PC-3 (cell line): Measurements from ENCODE around the gene SELPLG. TPM values are rescaled to one million over a fixed set of nuclear protein-coding genes. Genes with fewer than 3 reads are reported as not detected.

Experiments used
- ATAC-seq: fragments of 200-7000 bp; cut with Tn5 transposase; 2 replicates; pipeline ENCODE4 v1.9.1; 2020; ENCODE audit warnings: mild to moderate bottlenecking, moderate library complexity
- BruUV-seq: library from RNA; stranded (reverse); fragments of 400-500 nt; replicated peaks from 2 replicates; lab custom pipeline; 2021; lab: Mats Ljungman, UMichigan
- CTCF ChIA-PET: fragments of 300-600 bp; sonication (Branson Sonifier 250); formaldehyde crosslinking; loops from one replicate; lab custom pipeline; 2022; ENCODE audit warnings: antibody characterized with exemption; lab: Charles Lee
- POLR2A ChIA-PET: fragments of 300-600 bp; sonication (Branson Sonifier 250); formaldehyde crosslinking; loops from one replicate; lab custom pipeline; 2022; ENCODE audit warnings: antibody characterized with exemption; ENCODE audit not compliant: unreplicated experiment; lab: Charles Lee
- DNase-seq: peaks from one replicate; pipeline ENCODE4 v3.0.0-alpha.2; 2015
- H2AFZ ChIP-seq: fragments of 300-600 bp; sonication (generic); 2 replicates; pipeline ENCODE4 v1.6.0; 2016; ENCODE audit warnings: antibody characterized with exemption, low read length
- H3F3A ChIP-seq: fragments of 300-600 bp; sonication (generic); one replicate; pipeline ENCODE4 v1.6.0; 2017; ENCODE audit warnings: antibody characterized with exemption, low read length, control low read depth, mild to moderate bottlenecking; ENCODE audit not compliant: unreplicated experiment
- H3K27ac ChIP-seq: fragments of 300-600 bp; sonication (generic); 2 replicates; pipeline ENCODE4 v1.5.1; 2016; ENCODE audit warnings: mild to moderate bottlenecking, low read length
- H3K27me3 ChIP-seq: fragments of 300-600 bp; sonication (generic); 2 replicates; pipeline ENCODE4 v1.6.1; 2016; ENCODE audit warnings: low read length, mixed read lengths
- H3K36me3 ChIP-seq: fragments of 300-600 bp; sonication (generic); 2 replicates; pipeline ENCODE4 v1.6.1; 2016; ENCODE audit warnings: low read depth, mixed run types, low read length, mixed read lengths
- H3K4me1 ChIP-seq: fragments of 300-600 bp; sonication (generic); 2 replicates; pipeline ENCODE4 v1.5.1; 2016; ENCODE audit warnings: low read length; ENCODE audit not compliant: insufficient read depth
- H3K4me2 ChIP-seq: fragments of 300-600 bp; sonication (generic); 2 replicates; pipeline ENCODE4 v1.6.0; 2016; ENCODE audit warnings: low read length
- H3K4me3 ChIP-seq: fragments of 300-600 bp; sonication (generic); 2 replicates; pipeline ENCODE4 v1.5.1; 2016; ENCODE audit warnings: mild to moderate bottlenecking, low read length, mixed read lengths
- H3K79me2 ChIP-seq: fragments of 300-600 bp; sonication (generic); 2 replicates; pipeline ENCODE4 v1.6.1; 2017; ENCODE audit warnings: low read length, mixed read lengths
- H3K9ac ChIP-seq: fragments of 300-600 bp; sonication (generic); 2 replicates; pipeline ENCODE4 v1.6.0; 2016; ENCODE audit warnings: mild to moderate bottlenecking, low read length
- H3K9me2 ChIP-seq: fragments of 300-600 bp; sonication (generic); replicated peaks from 2 replicates; pipeline ENCODE4 v1.6.1; 2016; ENCODE audit warnings: mixed run types, low read length, mixed read lengths
- H3K9me3 ChIP-seq: fragments of 300-600 bp; sonication (generic); 2 replicates; pipeline ENCODE4 v1.6.1; 2016; ENCODE audit warnings: low read length, mixed read lengths
- H4K20me1 ChIP-seq: fragments of 300-600 bp; sonication (generic); 2 replicates; pipeline ENCODE4 v1.6.1; 2016; ENCODE audit warnings: low read length, mixed read lengths
- CTCF ChIP-seq: fragments of 300-600 bp; sonication (generic); conservative IDR thresholded peaks from 2 replicates; pipeline ENCODE4 v1.5.1; 2017; ENCODE audit warnings: antibody characterized with exemption, low read depth, mild to moderate bottlenecking, low read length
- EZH2 ChIP-seq: fragments of 300-600 bp; sonication (generic); IDR thresholded peaks from one replicate; pipeline ENCODE4 v1.6.1; 2017; ENCODE audit warnings: antibody characterized with exemption, mild to moderate bottlenecking, low read length; ENCODE audit not compliant: unreplicated experiment
- EZH2phosphoT487 ChIP-seq: fragments of 300-600 bp; sonication (generic); IDR thresholded peaks from 2 replicates; pipeline ENCODE4 v1.6.1; 2018; ENCODE audit warnings: mild to moderate bottlenecking, antibody characterized with exemption, low read length, borderline replicate concordance
- intact Hi-C: fragments of 100-400 bp; cut with micrococcal nuclease; formaldehyde crosslinking; loops from 2 replicates; pipeline ENCODE4 v1.9.0; 2023
- total RNA-seq: library from RNA; depleted of rRNA; stranded (reverse); fragments of >200 nt; gene quantifications from 2 replicates; pipeline ENCODE4 v1.2.3, GENCODE V29; 2014

SELPLG gene
- total RNA-seq, 1 experiment from 2014 or later: 0.73 TPM

GRCh38 chr12:108676707-108677106 is 43.0 kb upstream of the SELPLG start:
- no peak for TF ChIP-seq EZH2
- no peak for TF ChIP-seq EZH2phosphoT487
- TF ChIP-seq CTCF: no peak
- intact Hi-C loops: no loop called here
- Histone ChIP-seq H3K9me2 (no peaks in the 10 kb centered on the region), H3K4me2 (no peak overlapping the region), H3K27me3 (no peaks in the 10 kb centered on the region), H3K4me3 (no peak overlapping the region), H3K9ac (no peak overlapping the region), H3K27ac (no peak overlapping the region), H3K79me2 (peaks cover 76% of the 10 kb centered on the region), H3F3A (no peaks in the 10 kb centered on the region), H4K20me1 (peaks cover 4% of the 10 kb centered on the region), H3K9me3 (no peaks in the 10 kb centered on the region), H2AFZ (no peak overlapping the region), H3K36me3 (peaks cover 41% of the 10 kb centered on the region), H3K4me1 (no peaks in the 10 kb centered on the region)
- BruUV-seq: no TSS peak
- ATAC-seq: no peak
- DNase-seq: no peak
- POLR2A ChIA-PET: no interaction called here
- CTCF ChIA-PET: no interaction called here

- intact Hi-C loops: no loop called here
- Histone ChIP-seq H3F3A (no peaks in the 10 kb centered on the region), H3K4me3 (no peak overlapping the region), H3K9me2 (no peaks in the 10 kb centered on the region), H3K27ac (no peak overlapping the region), H3K79me2 (peaks cover 75% of the 10 kb centered on the region), H3K9ac (no peak overlapping the region), H3K4me2 (no peak overlapping the region), H3K9me3 (no peaks in the 10 kb centered on the region), H4K20me1 (no peaks in the 10 kb centered on the region), H3K36me3 (peaks cover 37% of the 10 kb centered on the region), H2AFZ (no peak overlapping the region), H3K4me1 (no peaks in the 10 kb centered on the region), H3K27me3 (no peaks in the 10 kb centered on the region)
- no TSS peak for BruUV-seq
- no peak for DNase-seq
- TF ChIP-seq CTCF: no peak
- TF ChIP-seq EZH2: no peak
- no peak for TF ChIP-seq EZH2phosphoT487
- ChIA-PET POLR2A (no interaction called here), CTCF (no interaction called here)
- no peak for ATAC-seq
These were observed 42.1 kb upstream of the SELPLG start for GRCh38 chr12:108675792-108676191.

- no peaks in the 10 kb centered on the region for H4K20me1 ChIP-seq
- no peak overlapping the region for H2AFZ ChIP-seq
- ATAC-seq (no peak), DNase-seq (no peak)
- POLR2A ChIA-PET: no interaction called here
- no peak overlapping the region for H3K4me2 ChIP-seq
- no peak overlapping the region for H3K4me3 ChIP-seq
- H3F3A ChIP-seq: no peaks in the 10 kb centered on the region
- no peak overlapping the region for H3K9ac ChIP-seq
- intact Hi-C loops: no loop called here
- H3K36me3 ChIP-seq: peaks cover 25% of the 10 kb centered on the region
- H3K9me2 ChIP-seq: no peaks in the 10 kb centered on the region
- no peaks in the 10 kb centered on the region for H3K9me3 ChIP-seq
- H3K4me1 ChIP-seq: no peaks in the 10 kb centered on the region
- TF ChIP-seq EZH2 (no peak), EZH2phosphoT487 (no peak), CTCF (no peak)
- CTCF ChIA-PET: no interaction called here
- no peak overlapping the region for H3K27ac ChIP-seq
- H3K27me3 ChIP-seq: no peaks in the 10 kb centered on the region
- H3K79me2 ChIP-seq: peaks cover 80% of the 10 kb centered on the region
- no TSS peak for BruUV-seq
These were observed 38.4 kb upstream of the SELPLG start for GRCh38 chr12:108672054-108672453.
